ENCODE results near the gene THBD. TPM values are rescaled to one million over a fixed set of nuclear protein-coding genes. Genes with fewer than 3 reads are reported as not detected.

THBD gene
- total RNA-seq, 1 experiment from 2014 or later: 0.26 TPM

- ATAC-seq (no peak), DNase-seq (ENCODE audit: low read depth, low spot score) (no peak)
- CTCF ChIA-PET: no interaction called here
- Histone ChIP-seq H3K27me3 (ENCODE audit: control insufficient read depth, insufficient read depth, low read length) (peaks cover 6% of the 10 kb centered on the region), H3K9me3 (ENCODE audit: control insufficient read depth, insufficient read depth, low read depth, low read length) (no peaks in the 10 kb centered on the region), H3K4me1 (ENCODE audit: control insufficient read depth, insufficient read depth, low read length) (no peaks in the 10 kb centered on the region), H3K27ac (ENCODE audit: low read length) (no peak overlapping the region), H3K4me3 (ENCODE audit: low read depth in 2 of 2, low read length in 2 of 2) (no peak overlapping the region), H3K36me3 (ENCODE audit: control insufficient read depth, insufficient read depth, low read length) (no peaks in the 10 kb centered on the region)
- in situ Hi-C loops (cut with HindIII; ENCODE audit: low pct_unique_long_range_greater_than_20kb, low sequenced_read_pairs) (no loop called here), intact Hi-C loops (cut with micrococcal nuclease; ENCODE audit: unreplicated experiment) (no loop called here)
- TF ChIP-seq POLR2AphosphoS5 (IDR thresholded peaks at IDR 0.05; ENCODE audit: low read depth, low read length) (no peak), REST (IDR thresholded peaks at IDR 0.05; ENCODE audit: insufficient read depth in 1 of 2, low read depth in 2 of 2, low read length in 1 of 2) (no peak), SIN3A (IDR thresholded peaks at IDR 0.05; ENCODE audit: borderline replicate concordance, insufficient read depth, low read depth, low read length) (no peak), TCF7L2 (IDR thresholded peaks at IDR 0.05; ENCODE audit: low read depth, low read length) (no peak)
- TF ChIP-seq, protein P1, sequence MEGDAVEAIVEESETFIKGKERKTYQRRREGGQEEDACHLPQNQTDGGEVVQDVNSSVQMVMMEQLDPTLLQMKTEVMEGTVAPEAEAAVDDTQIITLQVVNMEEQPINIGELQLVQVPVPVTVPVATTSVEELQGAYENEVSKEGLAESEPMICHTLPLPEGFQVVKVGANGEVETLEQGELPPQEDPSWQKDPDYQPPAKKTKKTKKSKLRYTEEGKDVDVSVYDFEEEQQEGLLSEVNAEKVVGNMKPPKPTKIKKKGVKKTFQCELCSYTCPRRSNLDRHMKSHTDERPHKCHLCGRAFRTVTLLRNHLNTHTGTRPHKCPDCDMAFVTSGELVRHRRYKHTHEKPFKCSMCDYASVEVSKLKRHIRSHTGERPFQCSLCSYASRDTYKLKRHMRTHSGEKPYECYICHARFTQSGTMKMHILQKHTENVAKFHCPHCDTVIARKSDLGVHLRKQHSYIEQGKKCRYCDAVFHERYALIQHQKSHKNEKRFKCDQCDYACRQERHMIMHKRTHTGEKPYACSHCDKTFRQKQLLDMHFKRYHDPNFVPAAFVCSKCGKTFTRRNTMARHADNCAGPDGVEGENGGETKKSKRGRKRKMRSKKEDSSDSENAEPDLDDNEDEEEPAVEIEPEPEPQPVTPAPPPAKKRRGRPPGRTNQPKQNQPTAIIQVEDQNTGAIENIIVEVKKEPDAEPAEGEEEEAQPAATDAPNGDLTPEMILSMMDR (IDR thresholded peaks at IDR 0.05): no peak
- POLR2A ChIA-PET: no interaction called here
- BruUV-seq (replicated peaks): no TSS peak
Measured at GRCh38 chr20:23032056-23032749, 17.3 kb downstream of the THBD start.

DNA sequence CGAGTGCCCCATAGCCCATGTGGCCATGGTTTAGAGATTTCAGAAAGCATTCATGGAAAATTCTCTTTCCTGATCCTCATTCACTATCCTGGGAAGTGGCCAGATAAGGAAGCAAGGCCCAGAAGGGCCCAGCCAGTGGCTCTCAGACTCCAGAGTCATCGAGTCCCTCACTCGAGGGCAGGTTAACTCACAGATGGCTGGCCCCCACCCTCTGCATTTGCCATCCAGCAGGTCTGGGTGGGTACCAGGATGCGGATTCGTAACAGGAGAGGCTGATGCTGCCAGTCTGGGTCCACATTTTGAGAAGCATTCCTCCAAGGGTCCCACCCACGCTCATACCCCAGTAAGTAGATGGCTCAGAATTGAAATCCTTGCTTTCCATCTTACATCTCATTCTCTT, 18.1 kb downstream of the THBD start:
- Histone ChIP-seq H3K36me3 (ENCODE audit: control insufficient read depth, insufficient read depth, low read length) (no peaks in the 10 kb centered on the region), H3K9me3 (ENCODE audit: control insufficient read depth, insufficient read depth, low read depth, low read length) (no peaks in the 10 kb centered on the region), H3K4me1 (ENCODE audit: control insufficient read depth, insufficient read depth, low read length) (no peaks in the 10 kb centered on the region), H3K4me3 (ENCODE audit: low read depth in 2 of 2, low read length in 2 of 2) (no peak overlapping the region), H3K27me3 (ENCODE audit: control insufficient read depth, insufficient read depth, low read length) (peaks cover 5% of the 10 kb centered on the region), H3K27ac (ENCODE audit: low read length) (no peak overlapping the region)
- ChIA-PET CTCF (no interaction called here), POLR2A (no interaction called here)
- intact Hi-C loops (cut with micrococcal nuclease; ENCODE audit: unreplicated experiment) (no loop called here), in situ Hi-C loops (cut with HindIII; ENCODE audit: low pct_unique_long_range_greater_than_20kb, low sequenced_read_pairs) (no loop called here)
- TF ChIP-seq TCF7L2 (IDR thresholded peaks at IDR 0.05; ENCODE audit: low read depth, low read length) (no peak), SIN3A (IDR thresholded peaks at IDR 0.05; ENCODE audit: borderline replicate concordance, insufficient read depth, low read depth, low read length) (no peak), REST (IDR thresholded peaks at IDR 0.05; ENCODE audit: insufficient read depth in 1 of 2, low read depth in 2 of 2, low read length in 1 of 2) (no peak), POLR2AphosphoS5 (IDR thresholded peaks at IDR 0.05; ENCODE audit: low read depth, low read length) (no peak)
- TF ChIP-seq, protein P1 (IDR thresholded peaks at IDR 0.05): no peak
- no TSS peak for BruUV-seq (replicated peaks)
- DNase-seq (ENCODE audit: low read depth, low spot score) (no peak), ATAC-seq (no peak)
